Measurements from ENCODE around the gene TMA7. TPM values are rescaled to one million over a fixed set of nuclear protein-coding genes. Genes with fewer than 3 reads are reported as not detected.

Gene TMA7
- polyA plus RNA-seq, 1 experiment: 53.8 TPM

DNA sequence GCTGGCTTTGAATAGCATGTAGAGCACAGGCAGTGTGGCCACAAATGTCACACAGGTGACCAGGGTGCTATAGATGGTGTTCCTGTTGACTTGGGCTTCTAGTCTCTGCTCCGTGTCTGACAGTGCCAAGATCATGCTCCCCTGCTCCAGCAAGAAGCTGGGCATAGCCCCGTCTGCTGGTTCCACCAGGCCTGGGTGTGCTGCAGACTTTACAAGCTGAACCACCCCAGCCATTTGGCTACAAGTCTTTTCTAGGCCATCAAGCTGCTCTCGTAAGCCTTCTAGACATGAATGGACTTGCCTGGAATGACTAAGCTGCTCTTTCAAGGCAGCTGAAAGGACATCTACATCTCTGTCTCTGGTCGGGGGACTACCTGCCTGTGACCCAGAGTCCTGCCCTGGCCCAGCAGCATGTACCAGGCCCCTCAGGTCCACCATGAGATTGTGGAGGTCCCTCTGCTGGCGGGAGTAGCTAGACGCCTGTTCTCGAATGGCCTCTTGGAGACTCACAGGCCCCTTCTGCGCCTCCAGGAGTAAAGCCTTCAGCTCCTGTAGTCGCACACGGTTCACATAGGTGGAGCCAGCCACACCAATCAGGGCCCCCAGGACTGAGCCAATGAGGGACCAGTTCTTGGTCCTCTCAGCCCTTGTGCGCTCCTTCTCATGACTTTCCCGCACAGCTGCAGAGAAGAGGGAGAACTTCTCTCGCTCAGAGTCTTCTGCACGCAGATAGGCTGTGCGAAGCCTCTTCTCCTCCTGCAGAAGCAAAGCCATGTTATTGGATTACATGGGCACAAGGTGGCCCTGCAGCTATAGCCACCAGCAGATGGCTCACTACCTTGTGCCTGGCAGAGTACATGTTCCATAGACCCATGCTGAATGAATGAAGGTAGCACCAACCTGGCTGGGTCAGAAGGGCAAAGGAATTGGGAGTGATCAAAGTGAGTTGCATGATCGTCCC is 7.4 kb upstream of the TMA7 start:
- POLR2A ChIA-PET: no interaction called here
- Histone ChIP-seq H3K27me3 (ENCODE audit: control insufficient read depth, insufficient read depth, low read length) (no peaks in the 10 kb centered on the region), H3K4me3 (ENCODE audit: low read depth, low read length) (no peak overlapping the region), H3K36me3 (ENCODE audit: control insufficient read depth, insufficient read depth, low read length) (0 out of 2 replicates have a peak, but pooled peaks cover 2% of the 10 kb centered on the region)
- TF ChIP-seq, protein P1, sequence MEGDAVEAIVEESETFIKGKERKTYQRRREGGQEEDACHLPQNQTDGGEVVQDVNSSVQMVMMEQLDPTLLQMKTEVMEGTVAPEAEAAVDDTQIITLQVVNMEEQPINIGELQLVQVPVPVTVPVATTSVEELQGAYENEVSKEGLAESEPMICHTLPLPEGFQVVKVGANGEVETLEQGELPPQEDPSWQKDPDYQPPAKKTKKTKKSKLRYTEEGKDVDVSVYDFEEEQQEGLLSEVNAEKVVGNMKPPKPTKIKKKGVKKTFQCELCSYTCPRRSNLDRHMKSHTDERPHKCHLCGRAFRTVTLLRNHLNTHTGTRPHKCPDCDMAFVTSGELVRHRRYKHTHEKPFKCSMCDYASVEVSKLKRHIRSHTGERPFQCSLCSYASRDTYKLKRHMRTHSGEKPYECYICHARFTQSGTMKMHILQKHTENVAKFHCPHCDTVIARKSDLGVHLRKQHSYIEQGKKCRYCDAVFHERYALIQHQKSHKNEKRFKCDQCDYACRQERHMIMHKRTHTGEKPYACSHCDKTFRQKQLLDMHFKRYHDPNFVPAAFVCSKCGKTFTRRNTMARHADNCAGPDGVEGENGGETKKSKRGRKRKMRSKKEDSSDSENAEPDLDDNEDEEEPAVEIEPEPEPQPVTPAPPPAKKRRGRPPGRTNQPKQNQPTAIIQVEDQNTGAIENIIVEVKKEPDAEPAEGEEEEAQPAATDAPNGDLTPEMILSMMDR (IDR thresholded peaks at IDR 0.05; ENCODE audit: insufficient read depth, low read depth, low read length): 0 out of 2 replicates have a peak, but pooled peaks have one; percentile 13
- CTCF ChIA-PET: interaction anchor here (0.6 to 7.6 kb wide), 9 partner anchors 9 to 200 kb away, joined by 3 to 263 read pairs (median 4); partner anchors contain the start of gene ATRIP
- no peak for DNase-seq (ENCODE audit: low read depth)

DNA sequence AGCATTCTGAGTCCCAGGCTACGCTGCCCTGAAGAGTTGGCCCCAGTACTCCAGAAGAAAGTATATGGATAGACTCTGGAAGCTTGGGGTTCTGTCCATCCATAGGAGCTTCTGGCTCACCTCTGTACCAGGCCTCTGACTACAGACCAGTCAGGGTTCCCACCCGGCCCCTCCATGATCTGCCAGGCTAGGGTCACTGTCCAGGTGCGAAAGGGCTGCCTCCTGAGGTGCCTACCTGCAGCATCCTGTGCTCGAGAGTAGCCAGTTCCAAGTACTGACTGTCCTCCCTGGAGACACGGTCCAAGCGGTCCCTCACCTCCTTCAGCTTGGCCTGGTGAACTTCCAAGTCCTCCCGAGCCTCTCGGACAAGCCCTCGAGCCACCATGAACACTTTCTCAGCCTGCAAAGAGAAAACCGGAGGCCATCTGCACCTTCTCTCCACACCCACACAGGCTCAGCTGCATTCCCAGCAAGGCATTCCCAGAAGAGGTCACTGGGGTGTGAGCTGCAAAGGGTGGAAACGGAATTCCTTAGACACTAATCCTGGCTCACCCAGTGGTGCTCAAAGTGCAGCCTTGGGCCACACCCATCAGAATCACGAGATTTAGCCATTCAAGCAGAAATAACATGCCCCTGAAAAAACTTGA is 6.5 kb upstream of the TMA7 start:
- DNase-seq (ENCODE audit: low read depth): no peak
- CTCF ChIA-PET: interaction anchor here (0.6 to 7.6 kb wide), 10 partner anchors 10 to 198 kb away, joined by 3 to 263 read pairs (median 7); partner anchors contain the start of gene ATRIP
- Histone ChIP-seq H3K36me3 (ENCODE audit: control insufficient read depth, insufficient read depth, low read length) (0 out of 2 replicates have a peak, but pooled peaks cover 2% of the 10 kb centered on the region), H3K27me3 (ENCODE audit: control insufficient read depth, insufficient read depth, low read length) (no peaks in the 10 kb centered on the region), H3K4me3 (ENCODE audit: low read depth, low read length) (no peak overlapping the region)
- POLR2A ChIA-PET: no interaction called here
- TF ChIP-seq, protein P1 (IDR thresholded peaks at IDR 0.05; ENCODE audit: insufficient read depth, low read depth, low read length): no peak

DNA sequence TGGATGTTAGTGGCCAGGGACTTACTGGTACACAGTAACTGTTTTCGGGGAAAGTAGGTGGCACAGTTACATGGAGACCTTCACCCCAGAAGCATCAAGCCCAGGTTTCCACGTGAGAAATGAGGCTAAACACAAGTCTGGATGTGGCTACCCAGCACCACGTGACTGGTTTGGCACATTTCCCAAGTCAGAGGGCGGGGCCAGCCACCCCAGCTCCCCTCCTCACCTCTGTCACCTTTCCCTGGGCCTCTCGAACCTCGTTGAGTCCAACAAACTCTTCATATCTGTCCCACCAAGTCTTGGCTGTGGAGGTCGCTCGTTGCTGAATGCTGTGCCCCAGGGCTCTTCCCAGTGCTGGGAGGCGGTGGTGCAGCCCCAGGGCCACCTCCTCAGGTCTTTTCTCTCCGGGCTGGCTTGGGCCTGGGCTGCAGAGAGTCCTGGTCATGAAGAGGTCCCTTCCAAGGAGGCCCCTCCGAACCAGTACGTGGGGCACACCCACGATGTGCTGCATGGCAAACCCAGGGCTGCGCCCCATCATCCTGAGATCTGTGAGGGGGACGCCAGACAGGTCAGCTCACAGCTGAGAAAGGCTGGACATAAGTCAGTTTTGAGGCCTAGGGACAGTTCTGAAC is 5.3 kb upstream of the TMA7 start:
- TF ChIP-seq, protein P1 (IDR thresholded peaks at IDR 0.05; ENCODE audit: insufficient read depth, low read depth, low read length): no peak
- Histone ChIP-seq H3K27me3 (ENCODE audit: control insufficient read depth, insufficient read depth, low read length) (no peaks in the 10 kb centered on the region), H3K4me3 (ENCODE audit: low read depth, low read length) (no peak overlapping the region), H3K36me3 (ENCODE audit: control insufficient read depth, insufficient read depth, low read length) (0 out of 2 replicates have a peak, but pooled peaks cover 2% of the 10 kb centered on the region)
- POLR2A ChIA-PET: no interaction called here
- CTCF ChIA-PET: interaction anchor here (1.6 to 7.6 kb wide), 9 partner anchors 10 to 246 kb away, joined by 6 to 263 read pairs (median 37); partner anchors contain the start of genes ATRIP and CDC25A
- no peak for DNase-seq (ENCODE audit: low read depth)

DNA sequence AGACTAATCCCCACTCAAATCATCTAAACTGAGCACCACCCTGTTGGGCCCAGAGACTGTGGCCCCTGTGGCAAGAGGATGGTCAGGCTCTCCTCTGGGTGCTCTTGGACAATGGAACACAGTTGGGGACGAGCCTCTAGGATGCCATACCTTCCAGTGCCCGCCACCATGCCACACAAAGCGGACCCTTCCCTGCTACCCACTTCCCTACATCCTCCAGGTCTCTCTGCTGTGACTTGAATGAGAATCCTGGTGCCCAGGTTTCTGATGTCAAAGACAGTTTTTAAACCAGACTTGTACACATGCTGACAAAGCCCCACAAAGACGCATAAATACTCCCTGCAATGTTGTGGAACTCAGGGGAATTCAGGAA is 4.8 kb upstream of the TMA7 start:
- DNase-seq (ENCODE audit: low read depth): no peak
- Histone ChIP-seq H3K36me3 (ENCODE audit: control insufficient read depth, insufficient read depth, low read length) (0 out of 2 replicates have a peak, but pooled peaks cover 2% of the 10 kb centered on the region), H3K27me3 (ENCODE audit: control insufficient read depth, insufficient read depth, low read length) (no peaks in the 10 kb centered on the region), H3K4me3 (ENCODE audit: low read depth, low read length) (no peak overlapping the region)
- POLR2A ChIA-PET: no interaction called here
- CTCF ChIA-PET: interaction anchor here (0.7 to 7.6 kb wide), 36 partner anchors 10 to 246 kb away, joined by 3 to 263 read pairs (median 8); partner anchors contain the start of genes ATRIP, CAMP and CDC25A
- TF ChIP-seq, protein P1 (IDR thresholded peaks at IDR 0.05; ENCODE audit: insufficient read depth, low read depth, low read length): no peak

Data from BJ (cell line).